Putamen (tissue), 1 donor: ENCODE results near the gene JAM3.
A peak's percentile ranks its signal among the peaks of the same experiment; 100 is the strongest.

Source experiments
- DNase-seq: peaks from one replicate; pipeline ENCODE4 v3.0.0-alpha.2; 2016; ENCODE audit warnings: low spot score

JAM3 gene

DNA sequence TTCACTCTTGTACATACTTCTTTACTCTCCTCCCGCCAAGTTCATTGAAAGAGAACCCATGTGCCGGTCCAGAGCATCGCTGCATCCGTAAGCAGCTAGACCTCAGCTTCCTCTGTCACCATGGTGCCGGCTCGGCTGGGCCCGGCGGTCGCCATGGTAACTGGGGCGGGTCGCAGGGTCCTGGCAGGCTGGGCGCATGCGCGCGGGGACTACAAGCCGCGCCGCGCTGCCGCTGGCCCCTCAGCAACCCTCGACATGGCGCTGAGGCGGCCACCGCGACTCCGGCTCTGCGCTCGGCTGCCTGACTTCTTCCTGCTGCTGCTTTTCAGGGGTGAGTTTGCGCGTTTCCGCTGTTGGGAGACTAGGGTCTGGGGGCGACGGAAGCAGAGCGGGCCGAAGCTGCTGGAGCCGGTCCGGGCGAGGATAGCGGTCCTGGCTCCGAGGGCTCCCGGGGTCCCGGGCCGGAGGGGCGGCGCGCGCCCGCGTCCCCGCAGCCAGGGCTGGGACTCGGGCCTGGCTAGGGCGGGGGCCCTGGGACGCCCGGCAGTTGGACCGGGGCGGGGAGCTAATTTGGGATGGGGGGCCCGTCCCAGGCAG lies at the start of gene JAM3:
Gene JAM3, plus strand, starts transcription at position 244 of the 597 bp plus-strand sequence. Its CDS starts 12 bp downstream, at position 256.
- peak; percentile 93 for DNase-seq

DNA sequence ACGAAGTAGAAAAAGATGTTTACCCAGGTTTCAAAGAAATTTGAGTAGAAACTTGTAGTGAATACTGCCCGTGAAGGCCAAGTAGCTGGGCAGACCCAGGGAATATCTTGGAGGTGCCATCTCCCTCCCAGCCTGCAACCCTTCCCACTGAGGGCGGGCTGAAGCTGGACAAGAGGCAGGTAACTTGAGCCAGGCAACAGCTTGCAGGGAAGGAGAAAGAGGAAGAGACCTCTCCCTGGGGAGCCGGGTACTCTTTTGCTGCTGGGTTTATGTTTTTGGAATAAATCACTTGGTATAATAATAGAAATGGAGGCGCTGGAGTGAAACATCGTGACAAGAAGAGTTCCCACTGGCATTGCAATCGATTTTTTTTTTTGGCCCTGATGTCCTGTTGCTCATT lies 49.4 kb upstream of the JAM3 start:
- no peak for DNase-seq

DNA sequence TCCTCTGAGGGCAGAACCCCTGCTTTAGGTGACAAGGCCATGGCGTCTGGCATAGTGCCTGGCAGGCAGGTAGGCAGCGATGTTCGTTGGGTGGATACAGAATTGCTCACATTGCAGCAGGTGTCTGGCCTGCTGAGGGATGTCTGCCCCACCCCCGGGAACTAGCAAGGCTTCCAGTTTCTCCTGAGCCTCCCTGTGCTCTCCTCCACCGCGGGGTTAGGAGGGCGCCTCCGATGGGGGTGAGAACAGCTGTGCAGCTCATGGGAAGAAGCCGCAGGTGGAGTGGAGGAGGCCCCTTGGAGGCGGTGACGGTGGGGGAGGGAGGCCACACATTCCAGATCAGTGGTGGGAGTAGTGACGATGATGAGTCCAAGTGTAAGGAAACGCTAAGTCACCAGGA lies 48.3 kb upstream of the JAM3 start:
- no peak for DNase-seq

DNA sequence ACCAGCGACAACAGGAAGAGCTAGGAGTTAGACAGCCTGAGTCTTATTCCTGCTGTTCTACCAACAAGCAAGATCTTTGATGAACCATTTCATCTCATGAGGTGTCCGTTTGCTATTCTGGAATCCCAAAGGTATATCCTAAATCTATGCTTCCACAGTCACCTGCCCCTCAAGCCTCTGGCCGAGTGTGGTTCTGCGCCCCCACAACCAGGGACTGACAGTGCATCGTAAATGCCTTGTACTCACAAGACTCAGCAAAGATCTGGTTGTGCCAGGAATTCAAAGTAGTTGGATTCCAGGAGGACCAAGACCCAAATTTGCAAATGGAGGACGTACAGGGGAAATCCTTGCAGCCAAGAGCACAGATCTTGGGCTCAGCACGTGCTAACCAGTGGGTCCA lies 47.5 kb upstream of the JAM3 start:
- no peak for DNase-seq

DNA sequence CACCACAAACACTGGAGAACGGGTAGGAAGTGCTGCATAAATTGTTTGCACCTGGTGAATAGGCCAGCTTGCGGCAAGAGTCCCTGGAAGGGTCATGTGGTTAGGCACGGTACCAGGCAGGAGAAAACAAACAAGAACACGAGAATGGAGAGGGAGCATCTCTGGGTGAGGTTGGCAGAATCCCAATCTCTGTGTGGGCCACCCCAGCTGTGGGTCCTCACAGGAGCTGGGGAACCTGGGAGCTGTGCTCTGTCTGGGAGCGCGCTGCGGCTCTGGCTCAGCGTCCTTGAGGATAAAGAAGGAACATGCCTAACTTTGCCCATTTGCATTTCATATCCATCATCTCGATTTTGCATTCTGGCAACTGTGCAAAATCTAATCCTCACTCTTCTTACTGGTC lies 46.1 kb upstream of the JAM3 start:
- DNase-seq, result no peak

DNA sequence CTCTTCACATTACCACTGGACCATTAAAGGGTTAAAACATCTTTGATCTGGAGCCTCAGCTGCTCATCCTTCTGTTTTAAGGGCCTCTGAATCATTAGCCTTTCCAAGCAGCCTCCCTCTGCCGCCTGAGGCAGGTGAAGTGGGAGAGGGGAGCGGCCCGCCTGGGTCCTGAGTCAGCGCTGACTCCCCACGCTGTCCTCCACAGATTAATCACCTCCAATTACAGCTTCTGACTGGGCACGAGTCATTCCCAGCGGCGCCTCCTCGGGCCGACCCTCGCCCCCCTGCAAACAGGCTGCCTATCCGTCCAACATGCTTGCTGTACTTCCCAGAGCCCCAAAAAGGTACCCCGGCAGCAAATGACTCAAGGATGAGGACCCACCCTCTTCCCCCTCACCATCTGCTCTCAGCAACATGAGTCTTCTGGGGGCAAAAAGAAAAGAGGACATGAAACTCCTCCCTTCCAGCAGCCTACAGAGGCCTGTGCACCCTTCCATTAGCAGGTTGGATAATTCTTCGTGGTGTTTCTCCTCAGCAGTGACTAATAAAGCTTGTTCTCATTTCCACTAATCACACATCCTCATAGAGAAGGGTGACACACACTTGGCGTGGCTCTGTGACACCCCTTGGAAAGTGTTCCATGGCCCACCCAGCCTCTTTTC lies 44.3 kb upstream of the JAM3 start:
- no peak for DNase-seq

DNA sequence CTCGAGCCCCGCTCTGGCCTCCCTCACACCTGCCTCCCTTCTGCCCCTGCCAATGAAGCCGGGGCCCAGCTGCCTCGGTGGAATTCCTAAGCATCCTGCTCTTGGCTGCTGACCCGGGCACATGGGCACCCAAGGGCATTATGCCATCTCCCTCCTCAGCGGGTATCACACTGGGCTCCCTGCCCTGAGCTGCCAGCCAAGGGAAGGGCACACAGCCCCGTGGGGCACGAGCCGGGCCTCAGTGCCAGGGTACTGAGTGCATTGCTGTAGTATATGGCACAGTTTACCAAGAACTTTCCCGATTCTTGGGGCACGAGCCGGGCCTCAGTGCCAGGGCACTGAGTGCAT lies 43.8 kb upstream of the JAM3 start:
- DNase-seq, result no peak

DNA sequence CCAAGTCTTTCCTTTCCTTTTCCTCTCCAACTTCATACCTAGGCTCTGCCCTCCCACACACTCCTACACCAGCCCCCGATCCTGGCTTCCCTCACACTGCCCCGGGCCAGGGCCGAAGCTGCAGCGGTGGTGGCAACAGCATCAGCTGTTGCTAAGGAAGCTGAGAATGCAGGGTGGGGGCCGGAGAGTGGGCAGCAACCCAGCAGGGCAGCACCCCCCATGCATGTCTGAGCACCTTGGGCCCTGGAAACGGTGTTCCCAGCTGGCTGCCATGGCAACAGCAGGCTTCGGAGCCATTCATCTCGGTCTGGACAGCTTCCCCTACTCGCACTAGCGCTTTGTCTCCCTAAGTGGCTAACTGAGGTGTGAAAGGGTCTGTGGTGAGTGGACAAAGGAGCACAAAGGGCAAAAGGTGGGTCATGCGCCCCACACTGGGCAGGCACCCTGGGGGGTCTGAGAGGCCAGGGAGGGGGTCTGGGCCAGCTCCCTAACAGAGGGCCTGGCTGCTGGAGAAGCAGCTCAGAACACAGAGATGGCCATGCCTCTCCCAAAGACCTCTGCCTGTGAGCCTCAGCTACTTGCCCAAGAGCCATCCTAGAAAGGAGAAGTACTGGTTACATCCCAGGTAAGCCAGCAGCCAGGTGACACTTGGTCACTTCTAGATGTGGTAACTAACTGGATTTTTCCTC lies 42.1 kb upstream of the JAM3 start:
- no peak for DNase-seq

DNA sequence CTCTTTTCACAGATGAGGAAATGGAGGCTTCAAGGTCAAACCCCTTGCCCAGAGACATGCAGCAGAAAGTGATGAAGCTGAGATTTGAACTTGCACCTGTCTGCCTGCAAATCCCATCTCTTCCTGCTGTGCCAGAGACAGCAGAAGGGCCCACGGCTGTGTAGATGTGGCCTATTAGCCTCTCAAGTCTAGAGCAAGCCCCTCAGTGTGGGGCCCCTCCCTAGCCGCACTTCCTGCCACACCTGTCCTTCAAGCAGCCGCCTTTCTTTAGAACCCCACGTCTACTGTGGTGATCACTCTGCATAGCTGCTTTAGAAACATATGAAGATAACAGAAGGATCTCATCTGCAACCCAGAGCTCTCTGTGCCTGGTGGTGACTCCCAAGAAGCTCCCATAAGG lies 41.2 kb upstream of the JAM3 start:
- no peak for DNase-seq

DNA sequence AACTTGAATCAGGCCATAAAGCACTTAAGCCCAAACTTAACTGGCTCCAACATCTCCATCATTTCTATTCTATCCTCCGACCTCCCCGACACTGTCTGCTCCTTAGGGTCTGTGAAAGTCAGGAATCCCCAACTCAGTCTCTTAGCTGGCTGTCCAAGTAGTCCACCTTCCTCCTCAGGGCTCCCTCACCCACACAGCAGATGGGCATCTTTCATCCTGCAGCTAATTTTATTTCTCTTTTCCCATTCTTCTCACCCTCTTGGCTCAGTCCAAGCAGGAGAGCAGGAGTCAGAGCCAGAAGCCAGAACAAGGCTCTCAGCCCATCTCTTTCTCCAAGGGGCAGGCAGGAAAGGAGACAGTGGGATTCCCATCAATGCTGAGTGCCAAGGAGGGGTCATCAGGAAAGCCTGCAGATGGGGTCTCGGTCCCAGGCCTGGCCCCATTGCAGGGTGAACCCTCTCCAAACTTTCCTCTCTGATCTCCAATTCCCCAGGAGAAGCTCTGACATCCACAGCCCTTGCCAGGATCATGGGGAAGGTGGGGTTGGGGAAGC lies 40.4 kb upstream of the JAM3 start:
- no peak for DNase-seq

DNA sequence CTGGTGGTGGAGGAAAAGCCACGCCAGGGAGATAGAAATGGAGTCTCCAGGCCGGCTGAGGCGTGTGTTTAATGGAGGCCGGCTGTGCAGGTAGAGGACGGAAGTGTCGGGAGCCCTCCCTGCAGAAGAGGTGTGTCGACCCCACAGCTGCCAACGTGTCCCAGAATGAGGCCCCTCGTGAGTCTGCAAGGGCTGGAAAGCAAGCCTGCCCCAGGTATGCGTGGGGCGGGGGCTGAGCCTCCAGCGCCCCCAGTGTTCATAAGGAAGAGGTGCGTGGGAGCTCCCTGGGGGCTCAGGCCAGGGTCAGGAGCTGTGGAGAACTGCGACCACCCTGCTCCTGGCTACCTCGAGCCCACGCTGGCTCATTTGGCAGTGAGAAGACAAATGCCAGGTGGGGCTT lies 38.0 kb upstream of the JAM3 start:
- no peak for DNase-seq

DNA sequence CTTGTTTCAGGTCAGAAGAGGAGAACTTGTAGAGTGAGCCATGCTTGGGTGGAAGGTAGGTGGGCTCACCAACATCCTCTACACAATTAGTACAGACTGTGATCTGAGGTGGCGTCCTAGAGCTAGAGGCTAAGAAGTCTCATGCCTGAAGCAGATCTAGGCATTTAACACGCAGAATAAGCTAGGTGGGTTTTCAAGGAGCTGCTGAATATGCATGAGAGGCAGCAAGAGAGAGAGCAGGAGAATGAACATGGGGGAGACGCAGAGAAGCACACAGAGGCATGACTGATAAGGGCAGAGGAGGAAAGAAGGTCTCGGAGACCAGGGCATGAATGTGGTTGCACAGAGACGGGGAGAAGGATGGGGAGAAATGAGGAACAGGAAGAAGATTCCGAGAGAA lies 36.8 kb upstream of the JAM3 start:
- DNase-seq, result no peak

DNA sequence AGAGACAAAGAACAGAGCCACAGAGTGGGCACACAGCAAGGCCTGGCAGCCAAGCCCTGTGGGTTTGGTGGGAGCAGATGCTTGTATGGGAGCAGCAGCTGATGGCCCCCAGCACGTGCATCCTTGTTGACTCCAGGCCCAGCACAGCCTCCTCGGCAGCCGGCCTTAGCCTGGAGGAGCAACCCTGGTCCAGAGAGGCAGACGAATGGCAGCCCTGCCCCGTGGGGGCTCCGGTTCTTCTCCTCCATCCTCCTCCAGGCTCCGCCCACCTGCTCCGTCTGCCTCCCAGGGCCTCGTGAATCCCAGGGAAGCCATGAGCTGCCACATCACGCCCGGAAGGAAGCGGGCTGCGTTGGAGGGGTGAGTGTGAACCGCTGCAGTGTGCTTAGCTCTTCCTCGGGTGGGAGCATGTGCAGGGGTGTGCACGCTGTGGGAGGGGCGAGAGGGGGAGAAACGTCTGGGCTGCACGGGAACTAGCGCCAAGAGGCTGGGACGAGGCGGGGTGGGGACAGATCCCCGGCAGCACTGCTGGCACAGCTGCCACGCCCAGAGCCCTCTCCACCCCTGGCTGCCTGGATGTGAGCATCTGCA lies 36.3 kb upstream of the JAM3 start:
- peak; percentile 86 for DNase-seq

DNA sequence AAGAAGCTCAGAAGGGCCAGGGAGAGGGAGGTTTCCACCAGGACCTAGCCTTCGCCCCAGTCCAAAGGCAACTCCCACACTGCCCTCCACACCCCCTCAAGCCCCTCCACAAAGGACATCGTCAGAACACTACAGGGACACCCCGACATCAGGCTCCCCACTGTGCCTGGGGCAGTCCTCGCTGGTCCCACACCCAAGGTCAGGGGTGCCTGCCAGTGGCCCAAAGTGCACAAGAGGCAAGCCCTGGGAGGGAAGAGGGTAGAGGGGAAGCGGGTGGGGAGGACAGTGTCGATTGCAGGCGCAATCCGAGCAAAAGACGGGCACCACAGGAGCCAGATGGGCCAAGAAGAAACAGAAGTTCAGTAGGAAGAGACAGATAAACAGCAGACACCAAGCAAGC lies 35.6 kb upstream of the JAM3 start:
- no peak for DNase-seq

DNA sequence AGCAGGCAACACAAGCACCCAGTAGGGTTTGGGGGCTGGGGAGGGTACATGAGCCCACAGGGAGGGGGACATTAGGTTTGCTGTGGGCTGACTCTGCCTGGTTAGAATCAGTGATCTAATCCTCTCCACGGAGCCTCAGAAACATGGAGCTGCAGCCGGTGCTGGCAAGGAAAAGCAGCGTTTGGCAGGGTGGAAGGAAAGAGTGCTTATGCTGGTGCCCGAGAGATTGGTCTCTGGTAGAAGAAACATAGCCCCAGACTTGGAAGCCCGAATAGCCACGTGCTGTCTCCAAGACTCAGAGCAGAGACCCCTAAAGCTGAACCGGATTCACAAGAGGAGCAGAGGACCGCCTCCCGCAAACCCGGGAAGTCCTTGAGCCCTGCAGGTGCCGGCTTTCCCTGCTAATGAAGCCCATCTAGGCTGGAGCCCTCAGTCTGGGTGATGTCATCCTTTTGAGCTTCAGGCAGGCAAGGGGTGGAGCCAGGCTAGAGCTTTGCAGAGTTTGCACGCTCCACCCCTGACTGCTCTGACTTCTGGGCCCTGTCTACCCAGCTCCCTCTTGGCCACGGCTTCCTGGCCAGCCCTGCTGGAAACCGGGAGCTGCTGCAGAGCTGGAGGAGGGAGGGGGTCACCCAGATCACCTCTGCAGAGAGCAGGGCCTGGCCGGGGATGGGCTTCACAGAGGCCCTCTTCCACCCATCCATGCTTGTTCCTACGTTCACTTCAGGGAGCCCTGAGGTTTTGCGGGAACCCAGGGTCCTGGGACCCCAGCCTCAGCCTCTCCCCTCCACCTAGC lies 35.0 kb upstream of the JAM3 start:
- DNase-seq, result peak; percentile 82

DNA sequence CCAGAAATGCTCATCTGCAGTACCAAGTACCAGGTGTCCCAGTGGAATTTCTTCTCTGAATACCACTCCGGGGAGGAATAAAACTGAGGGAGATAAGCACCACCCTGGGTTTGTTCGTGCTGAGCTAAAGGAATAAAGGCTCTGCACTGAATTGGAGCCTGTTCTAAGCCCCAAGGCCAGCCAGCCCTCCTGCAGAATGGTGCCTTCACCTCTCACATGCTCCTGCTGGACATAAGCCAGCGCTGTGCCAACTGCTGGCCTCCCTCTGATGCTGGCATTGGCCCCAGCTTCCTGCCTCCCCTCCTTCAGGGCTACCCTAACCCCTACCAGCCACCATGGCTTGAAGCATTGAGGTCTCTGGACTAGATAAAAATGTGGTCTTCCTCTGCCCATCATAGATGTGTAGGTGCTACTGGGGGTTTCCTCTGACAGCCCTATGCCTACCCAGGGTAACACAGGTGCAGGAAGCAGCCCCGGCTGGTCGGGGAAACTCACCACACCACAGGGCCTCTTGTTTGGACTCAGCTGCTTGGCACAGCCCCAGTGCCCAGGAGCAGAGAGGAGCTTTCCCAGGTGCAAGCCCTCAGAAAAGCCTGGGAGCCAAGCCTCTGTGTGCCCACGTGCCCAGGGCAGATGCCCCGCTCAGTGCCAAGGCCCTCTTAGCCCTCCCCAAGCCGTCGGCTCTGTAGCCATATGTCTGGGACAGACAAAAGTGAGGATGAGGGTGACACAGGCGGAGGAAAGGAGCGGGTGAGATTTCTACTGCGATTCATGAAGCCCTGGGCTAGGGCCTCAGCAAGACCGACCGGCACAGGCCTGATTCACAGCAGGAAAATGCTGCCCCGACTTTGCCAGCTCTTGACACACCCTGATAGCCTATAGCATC lies 34.1 kb upstream of the JAM3 start:
- no peak for DNase-seq

DNA sequence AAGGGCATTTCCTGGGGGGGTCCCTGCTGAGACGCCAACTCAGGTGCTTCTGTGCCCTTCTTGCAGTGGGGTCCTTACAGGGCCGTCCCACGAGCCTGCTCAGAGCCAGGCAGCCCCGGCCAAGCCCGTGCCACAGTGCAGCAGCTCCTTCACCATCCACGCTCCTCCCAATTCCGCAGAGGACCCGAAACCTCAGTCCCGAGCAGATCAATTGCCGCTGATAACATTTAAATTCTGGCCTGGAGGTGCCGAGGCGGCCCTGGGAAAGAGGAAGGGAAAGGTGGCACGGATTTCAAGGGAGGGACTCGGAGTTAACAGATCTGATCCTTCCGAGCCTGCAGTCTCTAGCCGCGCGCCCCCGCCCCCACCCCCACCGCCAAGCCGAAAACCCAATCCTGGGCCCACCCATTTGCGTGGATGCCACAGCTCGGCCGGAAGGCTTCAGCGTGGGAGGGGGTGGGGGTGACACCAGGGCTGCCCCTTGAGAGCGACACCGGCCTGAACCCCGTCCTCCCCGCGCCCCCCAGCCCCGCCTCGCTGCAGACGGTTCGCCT lies 32.3 kb upstream of the JAM3 start:
- no peak for DNase-seq

DNA sequence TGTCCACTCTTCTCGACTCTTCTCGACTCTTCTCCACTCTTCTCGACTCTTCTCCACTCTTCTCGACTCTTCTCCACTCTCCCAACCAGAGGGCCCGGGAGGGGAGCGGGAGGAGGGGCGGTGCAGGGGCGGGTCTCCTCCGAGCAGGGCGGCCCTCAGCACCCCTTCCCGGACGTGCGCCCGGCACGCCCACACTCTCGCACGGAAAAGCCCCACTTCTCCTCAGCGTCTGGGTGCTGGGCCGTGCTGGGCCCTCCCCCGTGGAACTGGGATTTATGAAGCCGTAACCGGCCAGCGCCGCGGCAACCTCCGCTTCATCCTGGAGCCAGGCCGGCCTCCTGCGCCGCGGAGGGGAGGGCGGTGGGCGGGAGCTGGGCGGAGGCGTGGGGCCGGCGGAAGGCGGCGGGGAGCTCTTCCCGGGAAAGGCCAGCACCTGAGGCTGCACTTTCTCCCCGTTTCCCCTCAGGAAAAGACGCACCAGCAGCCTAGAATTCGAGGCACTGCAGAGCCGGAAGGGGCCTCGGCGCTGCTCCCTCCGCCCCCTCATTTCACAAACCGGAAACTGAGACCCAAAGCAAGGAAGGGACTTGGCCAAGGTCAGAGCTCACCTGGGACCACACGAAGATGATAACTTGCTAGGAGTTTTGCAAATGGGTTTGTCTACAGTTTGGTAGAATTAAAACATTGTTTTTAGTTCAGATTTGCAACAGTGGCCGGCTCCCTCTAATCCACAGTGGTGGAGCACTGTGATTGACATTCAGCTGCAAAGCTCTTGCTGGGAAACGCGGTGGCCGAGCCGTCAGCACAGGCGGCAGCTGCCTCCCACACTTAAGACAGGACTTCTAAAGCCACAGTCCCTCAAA lies 31.6 kb upstream of the JAM3 start:
- DNase-seq, result no peak

DNA sequence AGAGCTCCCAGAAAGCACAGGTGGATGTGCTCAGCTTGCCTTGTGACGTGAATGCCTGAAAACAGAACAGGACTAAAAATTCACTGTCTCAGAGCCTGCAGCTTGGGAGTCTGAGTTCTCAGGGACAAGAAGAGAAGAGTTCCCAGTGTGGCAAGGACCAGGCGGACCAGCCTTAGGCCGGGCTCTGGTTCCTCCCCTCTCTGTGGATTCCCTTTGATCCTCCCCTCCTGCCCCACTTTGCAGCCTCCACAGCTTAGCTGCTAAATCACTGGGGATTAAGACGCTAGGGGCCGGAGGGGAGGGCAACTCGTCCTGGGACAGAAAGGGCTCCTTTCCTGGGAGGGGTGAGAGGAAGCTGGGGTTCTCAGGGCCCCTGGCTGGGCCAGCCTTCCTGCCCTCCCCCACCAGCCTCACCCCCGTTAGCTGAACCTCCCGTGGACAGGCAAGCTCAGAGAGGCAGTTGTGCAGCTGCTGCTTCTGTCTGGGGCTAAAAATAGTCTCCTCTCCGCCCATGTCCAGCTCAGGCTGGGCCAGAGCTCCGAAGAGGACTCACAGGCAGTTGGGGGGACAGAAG lies 29.9 kb upstream of the JAM3 start:
- DNase-seq, result no peak
